Activated naive CD4-positive, alpha-beta T cell treated with anti-CD3 and anti-CD28 coated beads for 36 hours (primary cell): Measurements from ENCODE around the gene KLF1. TPM values are rescaled to one million over a fixed set of nuclear protein-coding genes. Genes with fewer than 3 reads are reported as not detected.

Source experiments
- CTCF ChIA-PET: fragments of 350-600 bp; sonication (Branson Sonifier 250); formaldehyde crosslinking; loops from one replicate; lab custom pipeline; 2021; ENCODE audit warnings: antibody characterized with exemption; lab: Charles Lee
- DNase-seq: peaks from one replicate; pipeline ENCODE4 v3.0.0-alpha.2; 2020
- H3K27ac Mint-ChIP-seq: one replicate; pipeline ENCODE4 v1.8.0; 2021; ENCODE audit warnings: mild to moderate bottlenecking, mixed read lengths
- H3K27me3 Mint-ChIP-seq: one replicate; pipeline ENCODE4 v1.8.0; 2021; ENCODE audit warnings: low read depth, mixed read lengths
- H3K36me3 Mint-ChIP-seq: one replicate; pipeline ENCODE4 v1.8.0; 2021; ENCODE audit warnings: low read depth, mixed read lengths
- H3K4me1 Mint-ChIP-seq: one replicate; pipeline ENCODE4 v1.8.0; 2021; ENCODE audit warnings: low read depth, mixed read lengths
- H3K4me3 Mint-ChIP-seq: one replicate; pipeline ENCODE4 v1.8.0; 2021; ENCODE audit warnings: mild to moderate bottlenecking, moderate library complexity, mixed read lengths
- H3K9me3 Mint-ChIP-seq: one replicate; pipeline ENCODE4 v1.8.0; 2021; ENCODE audit warnings: mixed read lengths
- intact Hi-C: fragments of 100-400 bp; cut with micrococcal nuclease; formaldehyde crosslinking; loops from one replicate; pipeline ENCODE4 v1.15.1; 2023
- total RNA-seq, 2 experiments: library from RNA; stranded (reverse); gene quantifications; one replicate each; pipeline ENCODE4 v1.2.3, GENCODE V29; 2021

KLF1 gene
- total RNA-seq, 2 experiments from 2014 or later, result 0.17 to 0.21 TPM

- CTCF ChIA-PET, result interaction anchor here (1.4 to 1.6 kb wide), 2 partner anchors 27 to 108 kb away, joined by 3 to 5 read pairs; no protein-coding TSS in a partner anchor
- Mint-ChIP-seq H3K9me3 (peaks cover 2% of the 10 kb centered on the region), H3K4me3 (no peak overlapping the region), H3K27me3 (no peaks in the 10 kb centered on the region), H3K36me3 (peaks cover 27% of the 10 kb centered on the region), H3K4me1 (peaks cover 2% of the 10 kb centered on the region), H3K27ac (no peak overlapping the region)
- no peak for DNase-seq
- intact Hi-C loops, result no loop called here
Observed at GRCh38 chr19:12873891-12874745, 12.9 kb downstream of the KLF1 start.

- no peak overlapping the region for H3K27ac Mint-ChIP-seq
- intact Hi-C loops, result no loop called here
Observed at GRCh38 chr19:12872941-12873890, 13.8 kb downstream of the KLF1 start.

GRCh38 chr19:12872255-12872654, 14.7 kb downstream of the KLF1 start:
- H3K27ac Mint-ChIP-seq, result no peak overlapping the region

More at GRCh38 chr19:12872941-12873890, 13.8 kb downstream of the KLF1 start:
- Mint-ChIP-seq H3K4me3 (no peak overlapping the region), H3K36me3 (peaks cover 23% of the 10 kb centered on the region), H3K27me3 (no peaks in the 10 kb centered on the region), H3K4me1 (no peaks in the 10 kb centered on the region), H3K9me3 (peaks cover 2% of the 10 kb centered on the region)
- CTCF ChIA-PET, result interaction anchor here (0.9 to 2.1 kb wide), 6 partner anchors 8 to 116 kb away, joined by 3 to 10 read pairs (median 4); partner anchors contain the start of gene DNASE2
- peak; percentile 69 for DNase-seq

GRCh38 chr19:12871681-12872080, 15.3 kb downstream of the KLF1 start:
- no peak for DNase-seq
- CTCF ChIA-PET, result interaction anchor here (1.3 to 2.1 kb wide), 3 partner anchors 10 to 94 kb away, joined by 3 to 10 read pairs (median 5); partner anchors contain the start of gene DNASE2
- H3K36me3 Mint-ChIP-seq, result peaks cover 20% of the 10 kb centered on the region
- no peaks in the 10 kb centered on the region for H3K27me3 Mint-ChIP-seq
- peaks cover 5% of the 10 kb centered on the region for H3K4me1 Mint-ChIP-seq
- intact Hi-C loops, result no loop called here
- no peak overlapping the region for H3K27ac Mint-ChIP-seq
- no peak overlapping the region for H3K4me3 Mint-ChIP-seq
- peaks cover 2% of the 10 kb centered on the region for H3K9me3 Mint-ChIP-seq

More at GRCh38 chr19:12872255-12872654, 14.7 kb downstream of the KLF1 start:
- CTCF ChIA-PET, result interaction anchor here (1.3 to 2.1 kb wide), 5 partner anchors 9 to 106 kb away, joined by 3 to 10 read pairs (median 5); partner anchors contain the start of gene DNASE2
- DNase-seq, result no peak
- Mint-ChIP-seq H3K4me1 (peaks cover 1% of the 10 kb centered on the region), H3K9me3 (peaks cover 2% of the 10 kb centered on the region), H3K27me3 (no peaks in the 10 kb centered on the region), H3K4me3 (peak overlapping the region; percentile 4), H3K36me3 (peaks cover 23% of the 10 kb centered on the region)
- intact Hi-C loops, result no loop called here

GRCh38 chr19:12868540-12869112, 18.4 kb downstream of the KLF1 start:
- H3K9me3 Mint-ChIP-seq, result peaks cover 2% of the 10 kb centered on the region
- no peak overlapping the region for H3K27ac Mint-ChIP-seq
- H3K27me3 Mint-ChIP-seq, result no peaks in the 10 kb centered on the region
- H3K36me3 Mint-ChIP-seq, result peaks cover 10% of the 10 kb centered on the region
- DNase-seq, result no peak
- H3K4me1 Mint-ChIP-seq, result peaks cover 6% of the 10 kb centered on the region
- no peak overlapping the region for H3K4me3 Mint-ChIP-seq
- intact Hi-C loops, result no loop called here
- CTCF ChIA-PET, result interaction anchor here (1.1 kb wide), 1 partner anchor 21 kb away, joined by 3 read pairs; no protein-coding TSS in a partner anchor

- Mint-ChIP-seq H3K4me3 (peak overlapping the region; percentile 54), H3K27me3 (peaks cover 2% of the 10 kb centered on the region), H3K27ac (no peak overlapping the region), H3K36me3 (peaks cover 4% of the 10 kb centered on the region), H3K4me1 (peaks cover 6% of the 10 kb centered on the region), H3K9me3 (peaks cover 2% of the 10 kb centered on the region)
- CTCF ChIA-PET, result interaction anchor here (1.1 kb wide), 1 partner anchor 71 kb away, joined by 4 read pairs; no protein-coding TSS in a partner anchor
- peak; percentile 71 for DNase-seq
- intact Hi-C loops, result no loop called here
Observed at GRCh38 chr19:12867120-12868099, 19.6 kb downstream of the KLF1 start.

GRCh38 chr19:12866416-12867119, 20.4 kb downstream of the KLF1 start:
- no peaks in the 10 kb centered on the region for H3K36me3 Mint-ChIP-seq
- H3K27ac Mint-ChIP-seq, result no peak overlapping the region
- peaks cover 2% of the 10 kb centered on the region for H3K27me3 Mint-ChIP-seq

GRCh38 chr19:12865746-12866415, 21.1 kb downstream of the KLF1 start:
- Mint-ChIP-seq H3K36me3 (no peaks in the 10 kb centered on the region), H3K27me3 (peaks cover 2% of the 10 kb centered on the region), H3K4me3 (no peak overlapping the region), H3K27ac (no peak overlapping the region), H3K4me1 (peaks cover 6% of the 10 kb centered on the region), H3K9me3 (no peaks in the 10 kb centered on the region)
- no peak for DNase-seq
- CTCF ChIA-PET, result no interaction called here
- intact Hi-C loops, result no loop called here

More at GRCh38 chr19:12866416-12867119, 20.4 kb downstream of the KLF1 start:
- Mint-ChIP-seq H3K4me3 (peak overlapping the region; percentile 31), H3K9me3 (no peaks in the 10 kb centered on the region), H3K4me1 (peaks cover 6% of the 10 kb centered on the region)
- CTCF ChIA-PET, result interaction anchor here (1.1 kb wide), 1 partner anchor 71 kb away, joined by 4 read pairs; no protein-coding TSS in a partner anchor
- intact Hi-C loops, result no loop called here
- no peak for DNase-seq

- no peak for DNase-seq
- Mint-ChIP-seq H3K36me3 (no peaks in the 10 kb centered on the region), H3K9me3 (no peaks in the 10 kb centered on the region), H3K27ac (no peak overlapping the region), H3K4me1 (peaks cover 6% of the 10 kb centered on the region), H3K4me3 (no peak overlapping the region), H3K27me3 (peaks cover 2% of the 10 kb centered on the region)
- CTCF ChIA-PET, result interaction anchor here (0.6 to 1.8 kb wide), 3 partner anchors 17 to 99 kb away, joined by 3 to 9 read pairs (median 6); no protein-coding TSS in a partner anchor
- intact Hi-C loops, result no loop called here
Observed at GRCh38 chr19:12864721-12865715, 22.0 kb downstream of the KLF1 start.
